Spinal cord (tissue), 10 donors: ENCODE data around the gene MRGPRX2. TPM values are rescaled to one million over a fixed set of nuclear protein-coding genes. Genes with fewer than 3 reads are reported as not detected.

Experiments
- DNase-seq, 6 donors: peaks; one replicate each; pipeline versions ENCODE4 v3.0.0 to v3.0.0-alpha.2; 2013 to 2015; ENCODE audit warnings: low spot score in 6 of 6, low read depth in 4 of 6
- H3K27ac ChIP-seq: one replicate; pipeline ENCODE4 v1.5.1; 2013; ENCODE audit warnings: low read depth, low read length, control low read depth
- H3K27me3 ChIP-seq: one replicate; pipeline ENCODE4 v1.6.1; 2013; ENCODE audit warnings: low read length; ENCODE audit not compliant: control insufficient read depth, insufficient read depth
- H3K36me3 ChIP-seq: one replicate; pipeline ENCODE4 v1.6.1; 2013; ENCODE audit warnings: low read length; ENCODE audit not compliant: control insufficient read depth, insufficient read depth
- H3K4me1 ChIP-seq: one replicate; pipeline ENCODE4 v1.6.1; 2013; ENCODE audit warnings: low read length; ENCODE audit not compliant: control insufficient read depth, insufficient read depth
- H3K4me3 ChIP-seq: one replicate; pipeline ENCODE4 v1.5.1; 2013; ENCODE audit warnings: low read depth, low read length, control low read depth
- H3K9me3 ChIP-seq: one replicate; pipeline ENCODE4 v1.6.1; 2013; ENCODE audit warnings: low read length; ENCODE audit not compliant: control insufficient read depth, insufficient read depth
- WGBS: methylation state at CpG from one replicate; pipeline ENCODE4 v1.1.5; 2013; ENCODE audit warnings: missing lambda C conversion rate; ENCODE audit not compliant: insufficient coverage; 5-methylcytosine and 5-hydroxymethylcytosine counted together
- polyA plus RNA-seq, 2 donors: library from polyadenylated mRNA; unstranded; fragments of 120-200 nt; gene quantifications; one replicate each; pipeline ENCODE4 v1.2.1, GENCODE V29; 2013; ENCODE audit not compliant: insufficient read length in 2 of 2
- total RNA-seq, 2 donors: library from RNA; depleted of rRNA in 1 of 2; stranded (reverse); fragments of 120-200 nt in 1 of 2; fragments of >200 nt in 1 of 2; gene quantifications; one replicate each; pipeline versions ENCODE4 v1.2.3 to v1.2.4, GENCODE V29; 2013 to 2014
- donor health status: healthy.

The MRGPRX2 gene
- total and polyA plus RNA-seq, 4 donors: not detected

- Histone ChIP-seq H3K4me3 (no peak overlapping the region), H3K27me3 (no peaks in the 10 kb centered on the region), H3K36me3 (no peaks in the 10 kb centered on the region), H3K9me3 (peaks cover 5% of the 10 kb centered on the region), H3K4me1 (no peaks in the 10 kb centered on the region), H3K27ac (no peak overlapping the region)
- DNase-seq: no peak
- WGBS: no CpG with 5 or more reads among the region's 1 CpG
Measured at GRCh38 chr11:19053909-19054308, 6.6 kb downstream of the MRGPRX2 start.

GRCh38 chr11:19050281-19050680 is 10.2 kb downstream of the MRGPRX2 start:
- Histone ChIP-seq H3K4me3 (no peak overlapping the region), H3K9me3 (peaks cover 5% of the 10 kb centered on the region), H3K27me3 (no peaks in the 10 kb centered on the region), H3K27ac (no peak overlapping the region), H3K4me1 (no peaks in the 10 kb centered on the region), H3K36me3 (no peaks in the 10 kb centered on the region)
- 80% methylated on average over 1 of the region's 2 CpGs for WGBS
- no peak for DNase-seq

GRCh38 chr11:19049351-19049750 is 11.2 kb downstream of the MRGPRX2 start:
- H3K4me1 ChIP-seq: no peaks in the 10 kb centered on the region
- no peak overlapping the region for H3K27ac ChIP-seq
- H3K9me3 ChIP-seq: peaks cover 7% of the 10 kb centered on the region
- DNase-seq: no peak
- WGBS: no CpG with 5 or more reads among the region's 1 CpG
- H3K36me3 ChIP-seq: no peaks in the 10 kb centered on the region
- no peak overlapping the region for H3K4me3 ChIP-seq
- H3K27me3 ChIP-seq: no peaks in the 10 kb centered on the region

- WGBS: 92% methylated on average over 10 of the region's 10 CpGs
- H3K4me1 ChIP-seq: no peaks in the 10 kb centered on the region
- no peak overlapping the region for H3K4me3 ChIP-seq
- no peaks in the 10 kb centered on the region for H3K27me3 ChIP-seq
- H3K9me3 ChIP-seq: peaks cover 5% of the 10 kb centered on the region
- no peak overlapping the region for H3K27ac ChIP-seq
- H3K36me3 ChIP-seq: no peaks in the 10 kb centered on the region
- DNase-seq: no peak
Measured at GRCh38 chr11:19040051-19040450, 20.5 kb downstream of the MRGPRX2 start.

GRCh38 chr11:19039409-19039808 is 21.1 kb downstream of the MRGPRX2 start:
- no peak for DNase-seq
- Histone ChIP-seq H3K27ac (no peak overlapping the region), H3K9me3 (peaks cover 2% of the 10 kb centered on the region), H3K4me3 (no peak overlapping the region), H3K4me1 (no peaks in the 10 kb centered on the region), H3K36me3 (no peaks in the 10 kb centered on the region), H3K27me3 (no peaks in the 10 kb centered on the region)
- WGBS: 89% methylated on average over 1 of the region's 1 CpG

GRCh38 chr11:19032990-19033389 is 27.5 kb downstream of the MRGPRX2 start:
- no peaks in the 10 kb centered on the region for H3K36me3 ChIP-seq
- WGBS: no CpG with 5 or more reads among the region's 2 CpGs
- no peak overlapping the region for H3K27ac ChIP-seq
- no peaks in the 10 kb centered on the region for H3K9me3 ChIP-seq
- H3K4me1 ChIP-seq: no peaks in the 10 kb centered on the region
- no peak overlapping the region for H3K4me3 ChIP-seq
- DNase-seq: no peak
- H3K27me3 ChIP-seq: no peaks in the 10 kb centered on the region

- Histone ChIP-seq H3K27ac (no peak overlapping the region), H3K36me3 (no peaks in the 10 kb centered on the region), H3K27me3 (no peaks in the 10 kb centered on the region), H3K4me3 (no peak overlapping the region), H3K9me3 (no peaks in the 10 kb centered on the region), H3K4me1 (no peaks in the 10 kb centered on the region)
- no CpG with 5 or more reads among the region's 2 CpGs for WGBS
- no peak for DNase-seq
Measured at GRCh38 chr11:19027829-19028595, 32.5 kb downstream of the MRGPRX2 start.

- DNase-seq: no peak
- Histone ChIP-seq H3K36me3 (no peaks in the 10 kb centered on the region), H3K4me1 (no peaks in the 10 kb centered on the region), H3K4me3 (no peak overlapping the region), H3K9me3 (no peaks in the 10 kb centered on the region), H3K27ac (no peak overlapping the region), H3K27me3 (no peaks in the 10 kb centered on the region)
- 95% methylated on average over 2 of the region's 2 CpGs for WGBS
Measured at GRCh38 chr11:19026862-19027261, 33.7 kb downstream of the MRGPRX2 start.

- DNase-seq: peak; percentile 15 to 80 (median 38)
- no peaks in the 10 kb centered on the region for H3K27me3 ChIP-seq
- H3K9me3 ChIP-seq: no peaks in the 10 kb centered on the region
- H3K4me3 ChIP-seq: no peak overlapping the region
- H3K36me3 ChIP-seq: no peaks in the 10 kb centered on the region
- 18% methylated on average over 1 of the region's 5 CpGs for WGBS
- H3K4me1 ChIP-seq: no peaks in the 10 kb centered on the region
- no peak overlapping the region for H3K27ac ChIP-seq
Measured at GRCh38 chr11:19025481-19026406, 34.8 kb downstream of the MRGPRX2 start.
